SK-N-SH (cell line): ENCODE measurements around the gene EPHB2. TPM values are rescaled to one million over a fixed set of nuclear protein-coding genes. Genes with fewer than 3 reads are reported as not detected.

Experiments
- CTCF ChIA-PET: fragments of 300-600, 350-600 bp; formaldehyde crosslinking; extraction: SDS; loops from one replicate; lab custom pipeline; 2021; lab: Yijun Ruan, JAX
- POLR2A ChIA-PET: fragments of 350-600 bp; sonication (Branson Sonifier 250); formaldehyde crosslinking; extraction: SDS; loops from one replicate; lab custom pipeline; 2020; ENCODE audit warnings: antibody characterized with exemption, inconsistent platforms; lab: Yijun Ruan, JAX
- DNase-seq: peaks from one replicate; pipeline ENCODE4 v3.0.0; 2012
- H2AFZ ChIP-seq: fragments of 200-600 bp; sonication (generic); 2 replicates; pipeline ENCODE4 v1.8.1; 2016; ENCODE audit warnings: antibody characterized with exemption, mild to moderate bottlenecking, low read depth
- H3F3A ChIP-seq: fragments of 200-600 bp; sonication (generic); replicated peaks from 2 replicates; pipeline ENCODE3; 2016; ENCODE audit warnings: antibody characterized with exemption, mild to moderate bottlenecking; ENCODE audit not compliant: insufficient read depth
- H3K27ac ChIP-seq, 2 experiments: fragments of 200-500 bp in 1 of 2; fragments of 200-600 bp in 1 of 2; sonication (Bioruptor generic) in 1 of 2; sonication (generic), shearing (Covaris generic) in 1 of 2; 2 replicates each; pipeline versions ENCODE4 v1.5.1 to v1.6.1; 2014 to 2016; ENCODE audit warnings: low read depth in 2 of 2, inconsistent platforms in 1 of 2, low read length in 1 of 2, mild to moderate bottlenecking in 1 of 2, mixed read lengths in 1 of 2
- H3K27me3 ChIP-seq: fragments of 200-600 bp; sonication (generic), shearing (Covaris generic); 2 replicates; pipeline ENCODE4 v1.6.1; 2016; ENCODE audit warnings: mixed run types; ENCODE audit not compliant: insufficient read depth
- H3K36me3 ChIP-seq, 2 experiments: fragments of 200-500 bp in 1 of 2; fragments of 200-600 bp in 1 of 2; sonication (Bioruptor generic) in 1 of 2; sonication (generic) in 1 of 2; replicated peaks in 1 of 2; 2 replicates each; pipeline versions ENCODE3 to v1.5.1; 2014 to 2016; ENCODE audit warnings: low read length in 1 of 2, mild to moderate bottlenecking in 1 of 2; ENCODE audit not compliant: insufficient read depth in 2 of 2, control insufficient read depth in 1 of 2
- H3K4me1 ChIP-seq, 2 experiments: fragments of 200-500 bp in 1 of 2; fragments of 200-600 bp in 1 of 2; sonication (Bioruptor generic) in 1 of 2; sonication (generic), shearing (Covaris generic) in 1 of 2; 2 replicates each; pipeline versions ENCODE4 v1.5.1 to v1.6.1; 2014 to 2016; ENCODE audit warnings: low read depth in 1 of 2, low read length in 1 of 2, mixed run types in 1 of 2; ENCODE audit not compliant: insufficient read depth in 2 of 2, control insufficient read depth in 1 of 2
- H3K4me2 ChIP-seq: fragments of 200-600 bp; sonication (generic), shearing (Covaris generic); 2 replicates; pipeline ENCODE4 v1.6.1; 2017; ENCODE audit warnings: mixed run types
- H3K4me3 ChIP-seq, 2 experiments: fragments of 200-500 bp in 1 of 2; fragments of 200-600 bp in 1 of 2; sonication (Bioruptor generic) in 1 of 2; sonication (generic), shearing (Covaris generic) in 1 of 2; 2 replicates each; pipeline versions ENCODE4 v1.5.1 to v1.8.1; 2014 to 2016; ENCODE audit warnings: low read depth in 2 of 2, inconsistent platforms in 1 of 2, low read length in 1 of 2, mild to moderate bottlenecking in 1 of 2, mixed read lengths in 1 of 2, moderate library complexity in 1 of 2
- H3K79me2 ChIP-seq: fragments of 200-600 bp; sonication (generic); 2 replicates; pipeline ENCODE4 v1.8.1; 2017; ENCODE audit warnings: mild to moderate bottlenecking; ENCODE audit not compliant: insufficient read depth
- H3K9ac ChIP-seq: fragments of 200-600 bp; sonication (generic); 2 replicates; pipeline ENCODE4 v1.6.1; 2017; ENCODE audit warnings: mixed run types
- H3K9me2 ChIP-seq: fragments of 200-600 bp; sonication (generic); 2 replicates; pipeline ENCODE4 v1.6.1; 2017; ENCODE audit warnings: mixed run types
- H3K9me3 ChIP-seq: fragments of 200-600 bp; sonication (generic); 2 replicates; pipeline ENCODE4 v1.6.1; 2017; ENCODE audit warnings: mixed run types, mild to moderate bottlenecking, moderate library complexity
- H4K20me1 ChIP-seq: fragments of 200-600 bp; sonication (generic); 2 replicates; pipeline ENCODE4 v1.6.1; 2017; ENCODE audit warnings: mild to moderate bottlenecking, mixed run types; ENCODE audit not compliant: insufficient read depth
- CHD2 ChIP-seq: fragments of 150-350 bp; IDR thresholded peaks from 2 replicates; pipeline ENCODE4 v1.6.1; 2018; ENCODE audit warnings: low read length; ENCODE audit not compliant: partially characterized antibody
- EP300 ChIP-seq, 2 experiments: IDR thresholded peaks; 2 replicates each; pipeline versions ENCODE4 v1.4.0 to v1.6.1; 2012; ENCODE audit warnings: borderline replicate concordance in 1 of 2, low read depth in 1 of 2, low read length in 1 of 2
- FOXJ3 ChIP-seq: sonication (generic); formaldehyde crosslinking; IDR thresholded peaks from 2 replicates; pipeline ENCODE4 v1.5.1; 2020; ENCODE audit warnings: mild to moderate bottlenecking, missing genetic modification reagents
- FOXM1 ChIP-seq: IDR thresholded peaks from 2 replicates; pipeline ENCODE4 v1.4.0; 2012; ENCODE audit warnings: low read depth, mild to moderate bottlenecking
- GATA2 ChIP-seq: sonication (generic); formaldehyde crosslinking; IDR thresholded peaks from 2 replicates; pipeline ENCODE4 v1.5.0; 2020; ENCODE audit warnings: mild to moderate bottlenecking, missing genetic modification reagents
- MEF2A ChIP-seq: IDR thresholded peaks from 2 replicates; pipeline ENCODE4 v1.4.0; 2012; ENCODE audit warnings: low read depth, borderline replicate concordance
- MXI1 ChIP-seq: IDR thresholded peaks from 2 replicates; pipeline ENCODE4 v1.6.1; 2012; ENCODE audit warnings: mild to moderate bottlenecking, low read depth, low read length, improper control_type of control experiment
- NFIC ChIP-seq: IDR thresholded peaks from 2 replicates; pipeline ENCODE4 v1.4.0; 2012; ENCODE audit warnings: borderline replicate concordance
- NRF1 ChIP-seq: IDR thresholded peaks from 2 replicates; pipeline ENCODE4 v1.6.1; 2012; ENCODE audit warnings: low read depth, mild to moderate bottlenecking, low read length
- RCOR1 ChIP-seq: fragments of 150-350 bp; IDR thresholded peaks from 2 replicates; pipeline ENCODE4 v1.6.1; 2017; ENCODE audit warnings: antibody characterized with exemption, low read length
- RXRA ChIP-seq: IDR thresholded peaks from 2 replicates; pipeline ENCODE4 v1.4.0; 2012; ENCODE audit warnings: low read depth, mild to moderate bottlenecking, borderline replicate concordance
- SIN3A ChIP-seq: IDR thresholded peaks from 2 replicates; pipeline ENCODE4 v1.6.1; 2012; ENCODE audit warnings: low read depth, mild to moderate bottlenecking, low read length, moderate library complexity, borderline replicate concordance
- TCF12 ChIP-seq: IDR thresholded peaks from 2 replicates; pipeline ENCODE4 v1.4.0; 2012
- YY1 ChIP-seq: IDR thresholded peaks from 2 replicates; pipeline ENCODE4 v1.4.0; 2012; ENCODE audit warnings: low read depth, mild to moderate bottlenecking
- WGBS: methylation state at CpG from one replicate; pipeline ENCODE4 v1.1.6; 2017; ENCODE audit warnings: low lambda C conversion rate; 5-methylcytosine and 5-hydroxymethylcytosine counted together
- polyA plus RNA-seq, 3 experiments: library from polyadenylated mRNA; depleted of rRNA; stranded (reverse); fragments of >200 nt; gene quantifications; 2 replicates each; pipeline ENCODE4 v1.2.3, GENCODE V29; 2012
- TF ChIP-seq, protein P1 (sequence below): IDR thresholded peaks from 2 replicates; pipeline ENCODE4; 2012
- TF ChIP-seq, protein P2 (sequence below): fragments of 150-350 bp; IDR thresholded peaks from 2 replicates; pipeline ENCODE4 v1.6.1; 2017; ENCODE audit warnings: antibody characterized with exemption, low read length, low read depth, borderline replicate concordance
- TF ChIP-seq, protein P3 (sequence below): fragments of 150-350 bp; IDR thresholded peaks from 2 replicates; pipeline ENCODE4 v1.6.1; 2016; ENCODE audit warnings: mild to moderate bottlenecking, low read depth, low read length
- TF ChIP-seq, protein P4 (sequence below): IDR thresholded peaks from 2 replicates; pipeline ENCODE4 v1.4.0; 2012; ENCODE audit warnings: low read depth, borderline replicate concordance
- TF ChIP-seq, protein P5 (sequence below): IDR thresholded peaks from 2 replicates; pipeline ENCODE4 v1.4.0; 2012; ENCODE audit warnings: low read depth
- TF ChIP-seq, protein P6 (sequence below): fragments of 200-600 bp; sonication (generic); IDR thresholded peaks from 2 replicates; pipeline ENCODE4 v1.6.1; 2017; ENCODE audit warnings: antibody characterized with exemption, mild to moderate bottlenecking, moderate library complexity

The EPHB2 gene
- polyA plus RNA-seq, 1 of the 3 experiments (the other 2 are of a cell fraction) = 25.2 TPM

DNA sequence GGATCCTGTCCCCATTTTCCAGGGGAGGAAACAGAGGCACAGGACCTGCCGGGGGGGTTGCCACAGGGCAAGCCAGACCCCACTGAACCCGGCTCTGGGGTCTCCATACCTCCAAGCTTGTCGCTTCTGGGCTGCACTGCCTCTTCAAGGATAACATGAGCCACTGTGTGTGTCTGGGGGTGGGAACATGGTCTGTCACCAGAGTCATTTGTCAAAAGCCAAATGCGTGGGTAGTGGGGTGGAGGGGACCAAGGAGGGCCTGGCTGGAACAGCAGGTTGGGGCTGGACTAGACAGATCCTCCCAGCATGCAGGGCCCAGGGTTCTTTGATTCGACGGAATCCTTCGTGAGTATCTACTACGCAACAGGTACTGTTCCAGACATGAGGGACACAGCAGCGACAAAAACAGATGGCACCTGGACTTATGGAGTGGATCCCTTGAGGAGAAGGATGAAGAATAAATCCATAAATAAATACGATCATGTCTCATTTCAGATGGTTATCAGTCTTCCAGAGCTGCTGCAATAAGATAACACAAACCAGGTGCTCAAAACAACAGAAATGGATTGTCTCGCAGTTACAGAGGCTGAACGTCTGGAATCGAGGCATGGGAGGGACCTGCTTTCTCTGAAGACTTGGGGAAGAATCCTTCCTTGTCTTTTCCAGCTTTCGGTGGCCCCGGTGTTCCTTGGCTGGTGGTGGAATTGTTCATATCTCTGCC, 28.9 kb upstream of the EPHB2 start:
- H3K9ac ChIP-seq = no peak overlapping the region
- WGBS = 39% methylated on average over 13 of the region's 15 CpGs
- no peak overlapping the region for H3K27ac ChIP-seq
- no peak overlapping the region for H2AFZ ChIP-seq
- no peak overlapping the region for H3K4me3 ChIP-seq
- ChIA-PET CTCF (interaction anchor here (0.7 to 7.3 kb wide), 3 partner anchors 10 to 563 kb away, joined by 3 to 36 read pairs (median 5); no protein-coding TSS in a partner anchor), POLR2A (no interaction called here)
- peak; percentile 67 for DNase-seq
- H3K4me2 ChIP-seq = no peak overlapping the region
- no peaks in the 10 kb centered on the region for H3K36me3 ChIP-seq
- H3F3A ChIP-seq = peaks cover 5% of the 10 kb centered on the region
- no peaks in the 10 kb centered on the region for H3K79me2 ChIP-seq
- H3K9me3 ChIP-seq = no peaks in the 10 kb centered on the region
- H3K9me2 ChIP-seq = no peaks in the 10 kb centered on the region
- H4K20me1 ChIP-seq = no peaks in the 10 kb centered on the region
- TF ChIP-seq, protein P1, sequence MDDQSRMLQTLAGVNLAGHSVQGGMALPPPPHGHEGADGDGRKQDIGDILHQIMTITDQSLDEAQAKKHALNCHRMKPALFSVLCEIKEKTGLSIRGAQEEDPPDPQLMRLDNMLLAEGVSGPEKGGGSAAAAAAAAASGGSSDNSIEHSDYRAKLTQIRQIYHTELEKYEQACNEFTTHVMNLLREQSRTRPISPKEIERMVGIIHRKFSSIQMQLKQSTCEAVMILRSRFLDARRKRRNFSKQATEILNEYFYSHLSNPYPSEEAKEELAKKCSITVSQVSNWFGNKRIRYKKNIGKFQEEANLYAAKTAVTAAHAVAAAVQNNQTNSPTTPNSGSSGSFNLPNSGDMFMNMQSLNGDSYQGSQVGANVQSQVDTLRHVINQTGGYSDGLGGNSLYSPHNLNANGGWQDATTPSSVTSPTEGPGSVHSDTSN = no peak
- peak; percentile 86 for TF ChIP-seq GATA2 (CRISPR knock-in tag)
- peak; percentile 65 for TF ChIP-seq TCF12
- TF ChIP-seq CHD2 = peak; percentile 70
- TF ChIP-seq RXRA = no peak
- peak in 1 of 2 experiments; percentile 76; a peak in 1 of 4 replicates for TF ChIP-seq EP300 (IDR thresholded peaks at IDR 0.05; ENCODE audit: borderline replicate concordance in 1 of 2, low read depth in 1 of 2, low read length in 1 of 2)
- peak; percentile 34; the same call in 1 of the 2 replicates for TF ChIP-seq FOXJ3
- TF ChIP-seq SIN3A = no peak
- TF ChIP-seq YY1 = no peak
- peak; percentile 82; the same call in 1 of the 2 replicates for TF ChIP-seq RCOR1
- H3K27me3 ChIP-seq = no peaks in the 10 kb centered on the region
- H3K4me1 ChIP-seq = peaks cover 0 to 11% of the 10 kb centered on the region in 2 experiments; a peak in 1 of 4 replicates

DNA sequence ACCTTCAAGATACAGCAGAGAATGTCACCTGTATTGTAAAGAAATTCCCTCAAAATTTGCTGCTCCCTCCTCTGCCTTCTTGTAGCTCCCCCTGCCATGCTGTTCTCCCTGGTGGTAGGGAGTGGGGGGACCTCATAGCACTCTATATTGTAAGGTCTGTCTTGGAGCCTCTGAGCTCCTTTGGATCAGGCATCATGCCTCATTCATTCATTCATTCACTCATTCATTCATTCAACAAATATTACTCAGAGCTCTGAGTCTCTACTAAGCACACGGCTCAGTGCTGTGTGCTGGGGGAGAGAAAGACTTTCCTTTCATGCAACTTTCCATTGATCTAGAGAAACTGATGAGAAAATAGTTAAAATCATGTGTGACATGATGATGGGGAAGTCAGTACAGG, 27.1 kb upstream of the EPHB2 start:
- ChIA-PET CTCF (interaction anchor here (0.6 to 7.3 kb wide), 7 partner anchors 9 to 280 kb away, joined by 3 to 36 read pairs (median 3); no protein-coding TSS in a partner anchor), POLR2A (interaction anchor here (0.6 to 0.7 kb wide), 3 partner anchors 188 to 518 kb away, joined by 3 to 8 read pairs (median 4); no protein-coding TSS in a partner anchor)
- Histone ChIP-seq H2AFZ (no peak overlapping the region), H3K36me3 (no peaks in the 10 kb centered on the region), H3K4me1 (peaks cover 0 to 11% of the 10 kb centered on the region in 2 experiments; a peak in 1 of 4 replicates), H3K4me2 (no peak overlapping the region), H3K79me2 (no peaks in the 10 kb centered on the region), H3K9ac (no peak overlapping the region), H3K27me3 (no peaks in the 10 kb centered on the region), H4K20me1 (no peaks in the 10 kb centered on the region), H3K9me2 (no peaks in the 10 kb centered on the region), H3F3A (peaks cover 10% of the 10 kb centered on the region), H3K4me3 (no peak overlapping the region), H3K27ac (no peak overlapping the region), H3K9me3 (no peaks in the 10 kb centered on the region)
- no peak for DNase-seq
- TF ChIP-seq, protein P2, sequence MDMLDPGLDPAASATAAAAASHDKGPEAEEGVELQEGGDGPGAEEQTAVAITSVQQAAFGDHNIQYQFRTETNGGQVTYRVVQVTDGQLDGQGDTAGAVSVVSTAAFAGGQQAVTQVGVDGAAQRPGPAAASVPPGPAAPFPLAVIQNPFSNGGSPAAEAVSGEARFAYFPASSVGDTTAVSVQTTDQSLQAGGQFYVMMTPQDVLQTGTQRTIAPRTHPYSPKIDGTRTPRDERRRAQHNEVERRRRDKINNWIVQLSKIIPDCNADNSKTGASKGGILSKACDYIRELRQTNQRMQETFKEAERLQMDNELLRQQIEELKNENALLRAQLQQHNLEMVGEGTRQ = no peak
- TF ChIP-seq, protein P3, sequence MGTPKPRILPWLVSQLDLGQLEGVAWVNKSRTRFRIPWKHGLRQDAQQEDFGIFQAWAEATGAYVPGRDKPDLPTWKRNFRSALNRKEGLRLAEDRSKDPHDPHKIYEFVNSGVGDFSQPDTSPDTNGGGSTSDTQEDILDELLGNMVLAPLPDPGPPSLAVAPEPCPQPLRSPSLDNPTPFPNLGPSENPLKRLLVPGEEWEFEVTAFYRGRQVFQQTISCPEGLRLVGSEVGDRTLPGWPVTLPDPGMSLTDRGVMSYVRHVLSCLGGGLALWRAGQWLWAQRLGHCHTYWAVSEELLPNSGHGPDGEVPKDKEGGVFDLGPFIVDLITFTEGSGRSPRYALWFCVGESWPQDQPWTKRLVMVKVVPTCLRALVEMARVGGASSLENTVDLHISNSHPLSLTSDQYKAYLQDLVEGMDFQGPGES = no peak
- no peak for TF ChIP-seq FOXJ3
- no peak for TF ChIP-seq MXI1
- no peak for TF ChIP-seq NRF1
- TF ChIP-seq FOXM1 = no peak
- TF ChIP-seq, protein P4, sequence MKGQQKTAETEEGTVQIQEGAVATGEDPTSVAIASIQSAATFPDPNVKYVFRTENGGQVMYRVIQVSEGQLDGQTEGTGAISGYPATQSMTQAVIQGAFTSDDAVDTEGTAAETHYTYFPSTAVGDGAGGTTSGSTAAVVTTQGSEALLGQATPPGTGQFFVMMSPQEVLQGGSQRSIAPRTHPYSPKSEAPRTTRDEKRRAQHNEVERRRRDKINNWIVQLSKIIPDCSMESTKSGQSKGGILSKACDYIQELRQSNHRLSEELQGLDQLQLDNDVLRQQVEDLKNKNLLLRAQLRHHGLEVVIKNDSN = no peak
- no peak for TF ChIP-seq NFIC
- no peak for TF ChIP-seq EP300 (IDR thresholded peaks at IDR 0.05; ENCODE audit: borderline replicate concordance in 1 of 2, low read depth in 1 of 2, low read length in 1 of 2)
- TF ChIP-seq, protein P5, sequence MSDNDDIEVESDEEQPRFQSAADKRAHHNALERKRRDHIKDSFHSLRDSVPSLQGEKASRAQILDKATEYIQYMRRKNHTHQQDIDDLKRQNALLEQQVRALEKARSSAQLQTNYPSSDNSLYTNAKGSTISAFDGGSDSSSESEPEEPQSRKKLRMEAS = no peak
- TF ChIP-seq, protein P6, sequence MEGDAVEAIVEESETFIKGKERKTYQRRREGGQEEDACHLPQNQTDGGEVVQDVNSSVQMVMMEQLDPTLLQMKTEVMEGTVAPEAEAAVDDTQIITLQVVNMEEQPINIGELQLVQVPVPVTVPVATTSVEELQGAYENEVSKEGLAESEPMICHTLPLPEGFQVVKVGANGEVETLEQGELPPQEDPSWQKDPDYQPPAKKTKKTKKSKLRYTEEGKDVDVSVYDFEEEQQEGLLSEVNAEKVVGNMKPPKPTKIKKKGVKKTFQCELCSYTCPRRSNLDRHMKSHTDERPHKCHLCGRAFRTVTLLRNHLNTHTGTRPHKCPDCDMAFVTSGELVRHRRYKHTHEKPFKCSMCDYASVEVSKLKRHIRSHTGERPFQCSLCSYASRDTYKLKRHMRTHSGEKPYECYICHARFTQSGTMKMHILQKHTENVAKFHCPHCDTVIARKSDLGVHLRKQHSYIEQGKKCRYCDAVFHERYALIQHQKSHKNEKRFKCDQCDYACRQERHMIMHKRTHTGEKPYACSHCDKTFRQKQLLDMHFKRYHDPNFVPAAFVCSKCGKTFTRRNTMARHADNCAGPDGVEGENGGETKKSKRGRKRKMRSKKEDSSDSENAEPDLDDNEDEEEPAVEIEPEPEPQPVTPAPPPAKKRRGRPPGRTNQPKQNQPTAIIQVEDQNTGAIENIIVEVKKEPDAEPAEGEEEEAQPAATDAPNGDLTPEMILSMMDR = no peak
- no peak for TF ChIP-seq MEF2A
- 95% methylated on average over 1 of the region's 1 CpG for WGBS
